Renal cortex interstitium (tissue), 15 donors: Measurements from ENCODE around the gene GGPS1. TPM values are rescaled to one million over a fixed set of nuclear protein-coding genes. Genes with fewer than 3 reads are reported as not detected.
"Not testable (repeated sequence)": the region's sequence is repeated elsewhere in the genome, so short reads cannot be mapped to it uniquely, and the experiment has no call there.

Experiments
- DNase-seq, 11 donors: peaks; one replicate each; pipeline ENCODE4 v3.0.0-alpha.2; 2013; ENCODE audit warnings: low read depth in 9 of 11, low spot score in 4 of 11; ENCODE audit errors: extremely low read depth in 1 of 11
- long read RNA-seq, 16 experiments: transcript quantifications; one replicate each; lab custom pipeline, GENCODE V29; 2026
- polyA plus RNA-seq, 3 donors: library from polyadenylated mRNA; unstranded; fragments of 120-200 nt; gene quantifications; one replicate each; pipeline ENCODE4 v1.2.1, GENCODE V29; 2013; ENCODE audit not compliant: insufficient read length in 3 of 3

The GGPS1 gene
- 10 to 100 TPM; 49.0 to 65.2 (median 55.4) TPM for polyA plus RNA-seq
- long read RNA-seq, donor 1, transcript GGPS1-201 (4 exons, 2,895 nt): major isoform, 11 of 12 reads
- long read RNA-seq, donor 1, partial matches to known transcripts: 0 of 12 reads
- long read RNA-seq, donor 1, other reads (novel, unspliced or antisense): 0 of 12 reads
- long read RNA-seq, donor 2, transcript GGPS1-201 (4 exons, 2,895 nt): major isoform, 14 of 14 reads
- long read RNA-seq, donor 2, partial matches to known transcripts: 0 of 14 reads
- long read RNA-seq, donor 2, other reads (novel, unspliced or antisense): 0 of 14 reads
- long read RNA-seq, donor 3, transcript GGPS1-201 (4 exons, 2,895 nt): major isoform, 18 of 18 reads
- long read RNA-seq, donor 3, partial matches to known transcripts: 0 of 18 reads
- long read RNA-seq, donor 3, other reads (novel, unspliced or antisense): 0 of 18 reads
- long read RNA-seq, donor 4, transcript GGPS1-201 (4 exons, 2,895 nt): major isoform, 17 of 52 reads
- long read RNA-seq, donor 4, partial matches to known transcripts: 34 of 52 reads
- long read RNA-seq, donor 4, other reads (novel, unspliced or antisense): 0 of 52 reads
- long read RNA-seq, donor 5: 0 reads
- long read RNA-seq, donor 6, transcript GGPS1-201 (4 exons, 2,895 nt): major isoform, 9 of 12 reads
- long read RNA-seq, donor 6, partial matches to known transcripts: 0 of 12 reads
- long read RNA-seq, donor 6, other reads (novel, unspliced or antisense): 0 of 12 reads
- long read RNA-seq, donor 7, transcript GGPS1-201 (4 exons, 2,895 nt): major isoform, 14 of 14 reads
- long read RNA-seq, donor 7, partial matches to known transcripts: 0 of 14 reads
- long read RNA-seq, donor 7, other reads (novel, unspliced or antisense): 0 of 14 reads
- long read RNA-seq, donor 8, transcript GGPS1-201 (4 exons, 2,895 nt): major isoform, 24 of 31 reads
- long read RNA-seq, donor 8, partial matches to known transcripts: 6 of 31 reads
- long read RNA-seq, donor 8, other reads (novel, unspliced or antisense): 0 of 31 reads
- long read RNA-seq, donor 9, transcript GGPS1-201 (4 exons, 2,895 nt): major isoform, 16 of 18 reads
- long read RNA-seq, donor 9, partial matches to known transcripts: 0 of 18 reads
- long read RNA-seq, donor 9, other reads (novel, unspliced or antisense): 0 of 18 reads
- long read RNA-seq, donor 10, transcript GGPS1-201 (4 exons, 2,895 nt): major isoform, 16 of 18 reads
- long read RNA-seq, donor 10, partial matches to known transcripts: 0 of 18 reads
- long read RNA-seq, donor 10, other reads (novel, unspliced or antisense): 0 of 18 reads
- long read RNA-seq, donor 11, transcript GGPS1-201 (4 exons, 2,895 nt): major isoform, 18 of 20 reads
- long read RNA-seq, donor 11, partial matches to known transcripts: 0 of 20 reads
- long read RNA-seq, donor 11, other reads (novel, unspliced or antisense): 0 of 20 reads
- long read RNA-seq, donor 12, transcript GGPS1-201 (4 exons, 2,895 nt): major isoform, 8 of 10 reads
- long read RNA-seq, donor 12, partial matches to known transcripts: 0 of 10 reads
- long read RNA-seq, donor 12, other reads (novel, unspliced or antisense): 0 of 10 reads
- long read RNA-seq, donor 13, transcript GGPS1-201 (4 exons, 2,895 nt): major isoform, 23 of 39 reads
- long read RNA-seq, donor 13, partial matches to known transcripts: 16 of 39 reads
- long read RNA-seq, donor 13, other reads (novel, unspliced or antisense): 0 of 39 reads
- long read RNA-seq, donor 14, transcript GGPS1-201 (4 exons, 2,895 nt): major isoform, 14 of 14 reads
- long read RNA-seq, donor 14, partial matches to known transcripts: 0 of 14 reads
- long read RNA-seq, donor 14, other reads (novel, unspliced or antisense): 0 of 14 reads
- long read RNA-seq, donor 15, transcript GGPS1-201 (4 exons, 2,895 nt): major isoform, 7 of 7 reads
- long read RNA-seq, donor 15, partial matches to known transcripts: 0 of 7 reads
- long read RNA-seq, donor 15, other reads (novel, unspliced or antisense): 0 of 7 reads
- long read RNA-seq, donor 16, transcript GGPS1-201 (4 exons, 2,895 nt): major isoform, 38 of 49 reads
- long read RNA-seq, donor 16, partial matches to known transcripts: 9 of 49 reads
- long read RNA-seq, donor 16, other reads (novel, unspliced or antisense): 0 of 49 reads

GRCh38 chr1:235328271-235329138, at the start of gene GGPS1:
Gene GGPS1 (plus strand): TSS chr1:235328570. CDS start chr1:235335265, 6,695 bp downstream.
- peak; percentile 97 to 100 (median 99) for DNase-seq

GRCh38 chr1:235278915-235279292, 49.5 kb upstream of the GGPS1 start:
- no peak for DNase-seq

- DNase-seq: no peak
These were observed 48.7 kb upstream of the GGPS1 start for GRCh38 chr1:235279694-235280093.

- DNase-seq: no peak
These were observed 47.9 kb upstream of the GGPS1 start for GRCh38 chr1:235280467-235280866.

- DNase-seq: not testable (repeated sequence)
These were observed 44.7 kb upstream of the GGPS1 start for GRCh38 chr1:235283636-235284035.

GRCh38 chr1:235284231-235284769, 44.1 kb upstream of the GGPS1 start:
- DNase-seq: no peak

- no peak for DNase-seq
These were observed 41.7 kb upstream of the GGPS1 start for GRCh38 chr1:235286667-235287066.

GRCh38 chr1:235287208-235287882, 41.0 kb upstream of the GGPS1 start:
- no peak for DNase-seq

- DNase-seq: no peak
These were observed 38.3 kb upstream of the GGPS1 start for GRCh38 chr1:235289859-235290739.

GRCh38 chr1:235290740-235291502, 37.4 kb upstream of the GGPS1 start:
- no peak for DNase-seq

GRCh38 chr1:235291599-235292091, 36.7 kb upstream of the GGPS1 start:
- DNase-seq: no peak

GRCh38 chr1:235292790-235293189, 35.6 kb upstream of the GGPS1 start:
- no peak for DNase-seq

GRCh38 chr1:235293322-235293942, 34.9 kb upstream of the GGPS1 start:
- DNase-seq: no peak
